IMR-90 (cell line): ENCODE measurements around the gene B9D1.

Source experiments
- BHLHE40 ChIP-seq: fragments of 150-350 bp; IDR thresholded peaks from 2 replicates; pipeline ENCODE4 v1.6.1; 2016; ENCODE audit warnings: mild to moderate bottlenecking, low read depth, low read length
- CTCF ChIP-seq: conservative IDR thresholded peaks from 2 replicates; pipeline ENCODE4 v1.5.1; 2012; ENCODE audit warnings: mild to moderate bottlenecking, low read depth, low read length, improper control_type of control experiment
- FOS ChIP-seq: fragments of 150-350 bp; IDR thresholded peaks from 2 replicates; pipeline ENCODE4 v1.6.1; 2016; ENCODE audit warnings: low read depth, low read length
- MAFK ChIP-seq: IDR thresholded peaks from 2 replicates; pipeline ENCODE4 v1.6.1; 2012; ENCODE audit warnings: low read depth, low read length, improper control_type of control experiment
- MAZ ChIP-seq: IDR thresholded peaks from 2 replicates; pipeline ENCODE4 v1.6.1; 2012; ENCODE audit warnings: low read depth, mild to moderate bottlenecking, low read length, improper control_type of control experiment, moderate library complexity, borderline replicate concordance
- MXI1 ChIP-seq: IDR thresholded peaks from 2 replicates; pipeline ENCODE4 v1.6.1; 2012; ENCODE audit warnings: low read depth, mild to moderate bottlenecking, low read length, moderate library complexity, borderline replicate concordance
- NFE2L2 ChIP-seq: fragments of 150-350 bp; IDR thresholded peaks from 2 replicates; pipeline ENCODE4 v1.6.1; 2016; ENCODE audit warnings: low read depth, mild to moderate bottlenecking, low read length
- POLR2A ChIP-seq: IDR thresholded peaks from 2 replicates; pipeline ENCODE4 v1.6.1; 2012; ENCODE audit warnings: mild to moderate bottlenecking, low read depth, low read length
- RAD21 ChIP-seq: IDR thresholded peaks from 2 replicates; pipeline ENCODE4 v1.6.1; 2012; ENCODE audit warnings: low read length, improper control_type of control experiment
- RFX5 ChIP-seq: IDR thresholded peaks from 2 replicates; pipeline ENCODE4 v1.8.0; 2012; ENCODE audit warnings: low read depth, mild to moderate bottlenecking, low read length, moderate library complexity
- SMC3 ChIP-seq: fragments of 150-350 bp; IDR thresholded peaks from 2 replicates; pipeline ENCODE4 v1.6.1; 2016; ENCODE audit warnings: low read depth, mild to moderate bottlenecking, antibody characterized with exemption, low read length, moderate library complexity
- USF2 ChIP-seq: fragments of 150-350 bp; IDR thresholded peaks from 2 replicates; pipeline ENCODE4 v1.6.1; 2017; ENCODE audit warnings: mild to moderate bottlenecking, antibody characterized with exemption, low read length, low read depth

- TF ChIP-seq FOS (no peak), RFX5 (no peak), CTCF (no peak), POLR2A (no peak), BHLHE40 (no peak), RAD21 (no peak), MAFK (no peak), USF2 (no peak), MAZ (no peak), MXI1 (no peak), SMC3 (no peak), NFE2L2 (no peak)
Observed at GRCh38 chr17:19311016-19311415, 51.5 kb downstream of the B9D1 start.
